Loucy (cell line): ENCODE measurements around the gene VEZF1.

Experiments used
- CTCF ChIP-seq: fragments of 200-600 bp; sonication (generic); conservative IDR thresholded peaks from 2 replicates; pipeline ENCODE4 v1.5.1; 2014; ENCODE audit warnings: mild to moderate bottlenecking, antibody characterized with exemption, low read length
- EZH2phosphoT487 ChIP-seq: fragments of 200-600 bp; IDR thresholded peaks from 2 replicates; pipeline ENCODE4 v1.6.1; 2018; ENCODE audit warnings: antibody characterized with exemption, mild to moderate bottlenecking, moderate library complexity, borderline replicate concordance

DNA sequence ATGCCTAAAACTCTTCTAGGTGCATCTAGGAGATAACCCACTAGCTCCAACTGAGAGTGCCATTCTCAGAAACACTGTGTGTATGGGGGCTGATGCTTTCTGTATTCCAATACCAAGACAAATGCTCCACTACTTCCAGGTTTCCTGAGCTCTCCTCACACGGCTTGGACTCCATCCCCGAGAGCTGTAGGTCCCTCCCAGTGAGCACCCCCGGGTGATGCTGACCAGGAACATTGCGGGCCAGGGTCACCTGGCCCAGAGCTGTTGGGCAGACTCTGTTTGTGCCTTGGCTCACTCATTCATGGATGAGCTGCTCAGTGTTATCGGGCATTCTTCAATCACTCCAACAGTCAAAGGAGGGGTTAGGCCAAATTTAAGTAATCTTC, 39.9 kb downstream of the VEZF1 start:
- no peak for TF ChIP-seq CTCF
- TF ChIP-seq EZH2phosphoT487 = no peak
